Measurements from ENCODE around the gene ARHGAP10.

- TF ChIP-seq CTCF (IDR thresholded peaks at IDR 0.05) (no peak), POLR2A (IDR thresholded peaks at IDR 0.05) (no peak)
Measured at GRCh38 chr4:148065075-148065474, 333.2 kb downstream of the ARHGAP10 start.
